K562 (cell line): Measurements from ENCODE around the gene NDP. TPM values are rescaled to one million over a fixed set of nuclear protein-coding genes. Genes with fewer than 3 reads are reported as not detected.

Experiments
- ATAC-seq: fragments of 200-7000 bp; cut with Tn5 transposase; 3 replicates; pipeline ENCODE4 v1.9.1; 2020; ENCODE audit warnings: moderate library complexity
- BruUV-seq: library from RNA; stranded (reverse); fragments of 400-500 nt; replicated peaks from 2 replicates; lab custom pipeline; 2021; lab: Mats Ljungman, UMichigan
- CTCF ChIA-PET: fragments of 300-600 bp; formaldehyde crosslinking; extraction: SDS; loops from one replicate; lab custom pipeline; 2021; ENCODE audit warnings: low intra/inter-chr PET ratio; lab: Yijun Ruan, JAX
- POLR2A ChIA-PET: fragments of 300-600, 350-650 bp; sonication (Branson Sonifier 250); formaldehyde crosslinking; extraction: SDS; loops from one replicate; lab custom pipeline; 2021; ENCODE audit warnings: antibody characterized with exemption, inconsistent platforms; lab: Yijun Ruan, JAX
- DNase-seq, 4 experiments: peaks; one replicate each; pipeline versions ENCODE4 v3.0.0 to v3.0.0-alpha.2; 2011 to 2018; ENCODE audit warnings: low spot score in 3 of 4, mixed read lengths in 3 of 4; ENCODE audit errors: extremely low read depth in 1 of 4
- FAIRE-seq: peaks from 2 replicates; lab custom pipeline; 2011; peaks lifted over from hg19 to GRCh38; lab: Jason Lieb, UNC
- H2AFZ ChIP-seq: 2 replicates; pipeline ENCODE4 v1.6.0; 2011; ENCODE audit warnings: low read depth, low read length, control low read depth, inconsistent platforms
- H3K27ac ChIP-seq: fragments of 200-600 bp; 3 replicates; pipeline ENCODE4 v1.8.0; 2011; ENCODE audit warnings: low read depth, mild to moderate bottlenecking, control low read depth, inconsistent platforms, low read length, moderate library complexity, mixed read lengths; ENCODE audit errors: extremely low read depth
- H3K27me3 ChIP-seq, 2 experiments: fragments of 300-600 bp in 1 of 2; 2 replicates in 1 of 2; 3 replicates in 1 of 2; pipeline versions ENCODE4 v1.6.0 to v1.8.0; 2011; ENCODE audit warnings: inconsistent platforms in 2 of 2, low read length in 2 of 2, mild to moderate bottlenecking in 1 of 2, mixed read lengths in 1 of 2, moderate library complexity in 1 of 2; ENCODE audit not compliant: control insufficient read depth in 2 of 2, insufficient read depth in 2 of 2
- H3K36me3 ChIP-seq: fragments of 300-600 bp; 3 replicates; pipeline ENCODE4 v1.8.0; 2011; ENCODE audit warnings: mild to moderate bottlenecking, low read length, inconsistent platforms; ENCODE audit not compliant: control insufficient read depth, insufficient read depth
- H3K4me1 ChIP-seq, 2 experiments: fragments of 200-600 bp in 1 of 2; replicated peaks in 1 of 2; 2 replicates in 1 of 2; 3 replicates in 1 of 2; pipeline versions ENCODE4 v1.5.1 to v1.8.0; 2011; ENCODE audit warnings: inconsistent platforms in 2 of 2, low read length in 2 of 2, mild to moderate bottlenecking in 1 of 2, mixed read lengths in 1 of 2, moderate library complexity in 1 of 2; ENCODE audit not compliant: control insufficient read depth in 2 of 2, insufficient read depth in 2 of 2
- H3K4me2 ChIP-seq: 2 replicates; pipeline ENCODE4 v1.6.1; 2011; ENCODE audit warnings: low read length, control low read depth, inconsistent platforms, mixed read lengths; ENCODE audit not compliant: insufficient read depth
- H3K4me3 ChIP-seq: fragments of 200-600 bp; sonication (generic), shearing (Covaris generic); 2 replicates; pipeline ENCODE4 v1.5.1; 2016; ENCODE audit warnings: control low read depth, inconsistent platforms
- H3K79me2 ChIP-seq: fragments of 200-600 bp; 3 replicates; pipeline ENCODE4 v1.8.0; 2011; ENCODE audit warnings: low read length, inconsistent platforms; ENCODE audit not compliant: control insufficient read depth, insufficient read depth
- H3K9ac ChIP-seq, 2 experiments: 2 replicates each; pipeline versions ENCODE4 v1.6.0 to v1.6.1; 2011; ENCODE audit warnings: low read depth in 2 of 2, low read length in 2 of 2, control low read depth in 1 of 2, inconsistent platforms in 1 of 2, mild to moderate bottlenecking in 1 of 2, mixed read lengths in 1 of 2; ENCODE audit not compliant: insufficient read depth in 1 of 2
- H3K9me1 ChIP-seq: one replicate; pipeline ENCODE4 v1.6.0; 2011; ENCODE audit warnings: inconsistent platforms, mild to moderate bottlenecking, low read length, moderate library complexity; ENCODE audit not compliant: control insufficient read depth, insufficient read depth
- H3K9me3 ChIP-seq: replicated peaks from 2 replicates; pipeline ENCODE4 v1.5.1; 2011; ENCODE audit warnings: low read depth, low read length, inconsistent platforms; ENCODE audit not compliant: control insufficient read depth, insufficient read depth
- H4K20me1 ChIP-seq: replicated peaks from 2 replicates; pipeline ENCODE4 v1.6.1; 2011; ENCODE audit warnings: low read length, inconsistent platforms, mixed read lengths; ENCODE audit not compliant: control insufficient read depth, insufficient read depth
- ELF1 ChIP-seq: fragments of 200-800 bp; sonication (Bioruptor generic); IDR thresholded peaks from 2 replicates; pipeline ENCODE4 v1.6.1; 2016; ENCODE audit warnings: missing genetic modification characterization, missing compliant biosample characterization
- FOXK1 ChIP-seq: sonication (generic); formaldehyde crosslinking; IDR thresholded peaks from 2 replicates; pipeline ENCODE4 v1.8.0; 2022; ENCODE audit warnings: missing genetic modification reagents, mild to moderate bottlenecking, borderline replicate concordance
- FUS ChIP-seq: fragments of 200-400 bp; formaldehyde crosslinking; optimal IDR thresholded peaks from 2 replicates; pipeline ENCODE3; 2017; ENCODE audit warnings: low read depth, low read length
- MTA1 ChIP-seq: fragments of 450-650 bp; IDR thresholded peaks from 2 replicates; pipeline ENCODE4 v1.6.1; 2017; ENCODE audit warnings: borderline replicate concordance
- NELFE ChIP-seq: IDR thresholded peaks from 2 replicates; pipeline ENCODE4 v1.6.1; 2011; ENCODE audit warnings: mild to moderate bottlenecking; ENCODE audit not compliant: insufficient read depth, insufficient read length
- RFX5 ChIP-seq: IDR thresholded peaks from 2 replicates; pipeline ENCODE4 v1.6.1; 2011; ENCODE audit warnings: low read depth, mild to moderate bottlenecking, improper control_type of control experiment, low read length
- TAF7 ChIP-seq: fragments of 450-650 bp; IDR thresholded peaks from 2 replicates; pipeline ENCODE4 v1.6.1; 2016; ENCODE audit warnings: missing genetic modification characterization, missing compliant biosample characterization
- TCF7 ChIP-seq: sonication (generic); IDR thresholded peaks from 2 replicates; pipeline ENCODE4 v1.6.1; 2016; ENCODE audit warnings: antibody characterized with exemption, borderline replicate concordance
- ZBTB17 ChIP-seq: fragments of 450-650 bp; formaldehyde crosslinking; IDR thresholded peaks from 2 replicates; pipeline ENCODE4 v1.4.0; 2020; ENCODE audit warnings: mild to moderate bottlenecking
- ZNF12 ChIP-seq: sonication (generic); formaldehyde crosslinking; IDR thresholded peaks from 2 replicates; pipeline ENCODE4 v1.4.0; 2020; ENCODE audit warnings: mild to moderate bottlenecking, missing genetic modification reagents
- ZNF197 ChIP-seq: fragments of 200-800 bp; sonication (Bioruptor generic); IDR thresholded peaks from 2 replicates; pipeline ENCODE4 v1.6.1; 2016; ENCODE audit warnings: low read depth, missing genetic modification characterization, missing compliant biosample characterization
- ZNF696 ChIP-seq: fragments of 250-450 bp; sonication (Bioruptor Pico); conservative IDR thresholded peaks from 2 replicates; pipeline ENCODE4 v1.4.0; 2020; ENCODE audit warnings: mild to moderate bottlenecking, moderate library complexity
- ZNF717 ChIP-seq: fragments of 250-450 bp; sonication (Bioruptor Pico); IDR thresholded peaks from 2 replicates; pipeline ENCODE4 v1.5.0; 2021
- WGBS: fragments of 100-300 bp; shearing (Covaris generic); methylation state at CpG from one replicate; pipeline ENCODE4 v1.1.6; 2016; ENCODE audit warnings: low coverage, mixed read lengths; ENCODE audit not compliant: insufficient coverage; ENCODE audit errors: missing lambda C conversion rate; 5-methylcytosine and 5-hydroxymethylcytosine counted together
- in situ Hi-C: fragments of 300-500 bp; cut with MboI; formaldehyde crosslinking; loops from 4 replicates; pipeline ENCODE4 v1.15.0; 2018; ENCODE audit warnings: inconsistent platforms, mixed read lengths
- intact Hi-C: fragments of 100-400 bp; cut with micrococcal nuclease; formaldehyde crosslinking; loops from 2 replicates; pipeline ENCODE4 v1.14.2; 2022
- polyA plus RNA-seq, 8 experiments: library from polyadenylated mRNA; depleted of rRNA in 4 of 8; stranded (reverse) in 5 of 8; unstranded in 3 of 8; fragments of >200 nt; fragmentation: Nextera tagmentation in 2 of 8; fragmentation: Illumina TruSeq in 1 of 8; extraction: Ambion mirVana in 2 of 8; extraction: Trizol in 1 of 8; gene quantifications; 2 replicates each; pipeline versions ENCODE4 v1.2.1 to v1.2.3, GENCODE V29; 2011 to 2014; ENCODE audit warnings: inconsistent platforms in 1 of 8, missing spikeins in 1 of 8
- total RNA-seq, 7 experiments: library from RNA; depleted of rRNA in 6 of 7; stranded (reverse); fragments of >200 nt in 6 of 7; fragmentation: Illumina TruSeq in 2 of 7; extraction: Trizol in 2 of 7; gene quantifications; 2 replicates each; pipeline versions ENCODE4 v1.2.1 to v1.2.3, GENCODE V29; 2011 to 2021; ENCODE audit warnings: low replicate concordance in 1 of 7
- TF ChIP-seq, protein P1 (sequence below): sonication (generic); formaldehyde crosslinking; IDR thresholded peaks from 2 replicates; pipeline ENCODE4 v1.8.1; 2023; ENCODE audit warnings: mild to moderate bottlenecking, missing genetic modification reagents, moderate library complexity
- TF ChIP-seq, protein P2 (sequence below): sonication (generic); formaldehyde crosslinking; IDR thresholded peaks from 2 replicates; pipeline ENCODE4 v1.9.0; 2022; ENCODE audit warnings: mild to moderate bottlenecking, missing genetic modification reagents

Gene NDP
- total and polyA plus RNA-seq, 9 of the 15 experiments (the other 6 are each of a cell fraction or from before 2014, with no cell fraction given): not detected

DNA sequence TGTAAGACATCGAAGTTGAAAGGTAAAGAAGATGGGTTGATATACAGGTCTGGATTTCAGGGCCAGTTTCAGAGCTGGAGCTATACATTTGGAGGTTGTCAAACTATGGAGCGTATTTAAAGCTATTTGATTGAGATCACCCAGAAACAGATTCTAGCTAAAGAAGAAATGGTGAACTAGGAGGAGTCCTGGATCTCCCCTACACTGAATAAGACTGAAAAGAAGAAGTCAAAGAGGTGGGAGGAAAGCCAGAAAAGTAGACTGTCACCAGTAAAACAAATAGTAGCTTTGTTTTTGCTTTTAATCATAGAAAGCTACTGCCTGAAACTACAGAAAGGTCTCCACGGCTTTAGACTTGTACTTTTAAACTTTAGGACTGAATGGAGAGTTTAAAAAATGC is 5.0 kb upstream of the NDP start:
- no peak for FAIRE-seq

More for the DNA sequence above, 5.0 kb upstream of the NDP start:
- Histone ChIP-seq H4K20me1 (no peaks in the 10 kb centered on the region), H3K9me1 (no peaks in the 10 kb centered on the region), H3K27me3 (peaks cover 0 to 4% of the 10 kb centered on the region in 2 experiments; a peak in 2 of 5 replicates), H2AFZ (no peak overlapping the region), H3K4me3 (no peak overlapping the region), H3K9me3 (no peaks in the 10 kb centered on the region), H3K4me2 (no peak overlapping the region), H3K79me2 (no peaks in the 10 kb centered on the region), H3K9ac (no peak overlapping the region), H3K4me1 (no peaks in the 10 kb centered on the region), H3K27ac (no peak overlapping the region), H3K36me3 (no peaks in the 10 kb centered on the region)
- DNase-seq (no peak), ATAC-seq (no peak)
- TF ChIP-seq ZNF717 (CRISPR knock-in tag): no peak
- TF ChIP-seq, protein P1, sequence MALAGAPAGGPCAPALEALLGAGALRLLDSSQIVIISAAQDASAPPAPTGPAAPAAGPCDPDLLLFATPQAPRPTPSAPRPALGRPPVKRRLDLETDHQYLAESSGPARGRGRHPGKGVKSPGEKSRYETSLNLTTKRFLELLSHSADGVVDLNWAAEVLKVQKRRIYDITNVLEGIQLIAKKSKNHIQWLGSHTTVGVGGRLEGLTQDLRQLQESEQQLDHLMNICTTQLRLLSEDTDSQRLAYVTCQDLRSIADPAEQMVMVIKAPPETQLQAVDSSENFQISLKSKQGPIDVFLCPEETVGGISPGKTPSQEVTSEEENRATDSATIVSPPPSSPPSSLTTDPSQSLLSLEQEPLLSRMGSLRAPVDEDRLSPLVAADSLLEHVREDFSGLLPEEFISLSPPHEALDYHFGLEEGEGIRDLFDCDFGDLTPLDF: no peak
- no peak for TF ChIP-seq ZNF197 (CRISPR knock-in tag)
- no peak for TF ChIP-seq MTA1
- TF ChIP-seq ZNF12 (CRISPR knock-in tag): no peak
- no peak for TF ChIP-seq ZNF696 (CRISPR knock-in tag)
- TF ChIP-seq TAF7 (tag): no peak
- no peak for TF ChIP-seq NELFE
- TF ChIP-seq FOXK1: no peak
- no peak for TF ChIP-seq TCF7
- no peak for TF ChIP-seq ZBTB17
- TF ChIP-seq FUS: no peak
- TF ChIP-seq RFX5: no peak
- no peak for TF ChIP-seq ELF1 (tag)
- TF ChIP-seq, protein P2, sequence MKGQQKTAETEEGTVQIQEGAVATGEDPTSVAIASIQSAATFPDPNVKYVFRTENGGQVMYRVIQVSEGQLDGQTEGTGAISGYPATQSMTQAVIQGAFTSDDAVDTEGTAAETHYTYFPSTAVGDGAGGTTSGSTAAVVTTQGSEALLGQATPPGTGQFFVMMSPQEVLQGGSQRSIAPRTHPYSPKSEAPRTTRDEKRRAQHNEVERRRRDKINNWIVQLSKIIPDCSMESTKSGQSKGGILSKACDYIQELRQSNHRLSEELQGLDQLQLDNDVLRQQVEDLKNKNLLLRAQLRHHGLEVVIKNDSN (CRISPR knock-in tag): no peak
- intact Hi-C loops (no loop called here), in situ Hi-C loops (no loop called here)
- 0% methylated on average over 2 of the region's 3 CpGs for WGBS
- no TSS peak for BruUV-seq
- ChIA-PET POLR2A (no interaction called here), CTCF (no interaction called here)
